ENCODE data around the gene ZNF519. TPM values are rescaled to one million over a fixed set of nuclear protein-coding genes. Genes with fewer than 3 reads are reported as not detected.
"Not testable (repeated sequence)": the region's sequence is repeated elsewhere in the genome, so short reads cannot be mapped to it uniquely, and the experiment has no call there.

The ZNF519 gene
- polyA plus RNA-seq, 2 donors: 1.8 to 4.7 TPM

GRCh38 chr18:14147935-14148865, 16.0 kb upstream of the ZNF519 start:
- H3K36me3 ChIP-seq (ENCODE audit: control insufficient read depth in 2 of 2, insufficient read depth in 2 of 2, low read length in 1 of 2); H3K4me3 ChIP-seq (ENCODE audit: low read depth in 1 of 2, low read length in 2 of 2); H3K4me1 ChIP-seq (ENCODE audit: control insufficient read depth in 2 of 2, insufficient read depth in 2 of 2, low read length in 1 of 2); H3K27me3 ChIP-seq (ENCODE audit: control insufficient read depth in 1 of 2, insufficient read depth in 2 of 2, low read length in 2 of 2); H3K9me3 ChIP-seq (ENCODE audit: control insufficient read depth in 2 of 2, insufficient read depth in 1 of 2, low read depth in 1 of 2, low read length in 1 of 2); H3K27ac ChIP-seq (ENCODE audit: low read depth in 2 of 2, low read length in 1 of 2): not testable (repeated sequence)
- 78 to 85% methylated on average over 20 to 24 of the region's 24 CpGs for WGBS, 2 donors

DNA sequence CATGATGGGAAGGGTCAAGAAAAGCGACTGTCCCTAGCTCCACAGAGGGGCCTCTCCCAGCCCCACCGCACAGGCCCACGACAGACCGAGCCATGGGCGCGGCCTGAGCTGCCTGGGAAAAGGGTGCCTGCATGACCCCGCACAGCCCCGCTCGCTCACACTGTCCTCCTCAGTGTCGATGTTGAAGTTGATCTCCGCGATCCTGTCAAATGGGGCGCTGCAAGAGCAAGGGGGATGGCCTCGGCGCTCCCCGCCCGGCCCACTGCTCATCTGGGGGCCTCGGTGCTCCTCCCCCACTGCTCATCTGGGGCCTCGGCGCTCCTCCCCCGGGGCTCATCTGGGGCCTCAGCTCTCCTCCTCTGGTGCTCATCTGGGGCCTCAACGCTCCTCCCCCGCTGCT, 14.5 kb upstream of the ZNF519 start:
- H3K27ac ChIP-seq (ENCODE audit: low read depth in 2 of 2, low read length in 1 of 2); H3K4me3 ChIP-seq (ENCODE audit: low read depth in 1 of 2, low read length in 2 of 2); H3K36me3 ChIP-seq (ENCODE audit: control insufficient read depth in 2 of 2, insufficient read depth in 2 of 2, low read length in 1 of 2); H3K4me1 ChIP-seq (ENCODE audit: control insufficient read depth in 2 of 2, insufficient read depth in 2 of 2, low read length in 1 of 2); H3K27me3 ChIP-seq (ENCODE audit: control insufficient read depth in 1 of 2, insufficient read depth in 2 of 2, low read length in 2 of 2); H3K9me3 ChIP-seq (ENCODE audit: control insufficient read depth in 2 of 2, insufficient read depth in 1 of 2, low read depth in 1 of 2, low read length in 1 of 2): not testable (repeated sequence)
- 86 to 87% methylated on average over 22 to 23 of the region's 23 CpGs for WGBS, 2 donors

DNA sequence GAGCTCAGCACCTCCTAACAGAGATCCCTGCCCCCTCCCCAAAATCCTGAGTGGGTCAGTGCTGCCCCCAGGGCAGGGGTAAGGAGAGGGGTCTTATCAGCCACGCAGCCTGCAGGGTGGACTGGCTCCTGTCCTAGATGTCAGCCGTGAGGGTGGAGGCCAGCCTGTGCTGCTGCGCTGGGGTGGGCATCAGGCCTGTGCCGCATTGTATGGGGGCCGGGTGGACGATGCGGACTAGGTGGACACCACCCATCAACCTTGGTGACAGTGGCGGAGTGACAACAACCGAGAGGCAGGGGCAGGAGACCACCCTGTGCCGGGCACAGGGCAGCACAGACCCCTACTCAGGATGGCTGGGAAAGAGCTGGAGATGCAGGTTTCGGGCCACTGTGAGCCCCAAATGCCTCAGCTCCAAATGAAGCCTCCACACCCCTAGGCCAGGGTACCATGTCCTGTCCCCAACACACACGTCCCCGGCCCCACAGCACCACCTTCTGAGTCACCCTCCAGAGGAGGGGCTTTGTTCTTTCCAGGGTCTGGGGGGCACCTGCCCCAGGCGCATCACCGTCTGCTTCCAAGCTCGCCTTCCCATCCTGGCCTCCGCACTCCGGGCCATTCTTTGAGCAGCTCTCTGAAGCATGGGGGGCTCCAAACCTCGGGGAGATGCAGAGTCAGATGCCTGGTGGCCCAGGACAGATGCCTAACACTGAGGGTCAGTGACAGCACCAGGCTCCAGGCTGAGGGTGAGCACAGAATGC, 13.5 kb upstream of the ZNF519 start:
- WGBS, 2 donors: 79 to 87% methylated on average over 19 of the region's 19 CpGs
- H3K4me1 ChIP-seq (ENCODE audit: control insufficient read depth in 2 of 2, insufficient read depth in 2 of 2, low read length in 1 of 2); H3K36me3 ChIP-seq (ENCODE audit: control insufficient read depth in 2 of 2, insufficient read depth in 2 of 2, low read length in 1 of 2); H3K27ac ChIP-seq (ENCODE audit: low read depth in 2 of 2, low read length in 1 of 2); H3K4me3 ChIP-seq (ENCODE audit: low read depth in 1 of 2, low read length in 2 of 2); H3K9me3 ChIP-seq (ENCODE audit: control insufficient read depth in 2 of 2, insufficient read depth in 1 of 2, low read depth in 1 of 2, low read length in 1 of 2); H3K27me3 ChIP-seq (ENCODE audit: control insufficient read depth in 1 of 2, insufficient read depth in 2 of 2, low read length in 2 of 2): not testable (repeated sequence)

DNA sequence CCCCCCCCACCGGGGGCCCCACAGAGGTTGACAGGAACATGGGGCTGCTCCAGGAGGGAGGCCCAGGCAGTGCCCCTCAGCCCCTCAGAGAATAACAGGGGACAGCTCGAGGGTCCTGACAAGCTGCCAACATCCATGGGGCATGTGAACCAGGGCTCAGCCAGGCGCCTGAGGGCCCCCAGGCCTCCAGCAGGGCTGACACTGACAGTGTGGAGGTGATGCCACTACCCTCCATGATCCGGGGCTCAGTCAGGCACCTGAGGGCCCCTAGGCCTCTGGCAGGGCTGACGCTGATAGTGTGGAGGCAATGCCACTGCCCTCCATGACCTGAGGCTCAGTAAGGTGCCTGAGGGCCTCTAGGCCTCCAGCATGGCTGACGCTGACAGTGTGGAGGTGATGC, 12.8 kb upstream of the ZNF519 start:
- H3K4me1 ChIP-seq (ENCODE audit: control insufficient read depth in 2 of 2, insufficient read depth in 2 of 2, low read length in 1 of 2); H3K27me3 ChIP-seq (ENCODE audit: control insufficient read depth in 1 of 2, insufficient read depth in 2 of 2, low read length in 2 of 2); H3K9me3 ChIP-seq (ENCODE audit: control insufficient read depth in 2 of 2, insufficient read depth in 1 of 2, low read depth in 1 of 2, low read length in 1 of 2); H3K4me3 ChIP-seq (ENCODE audit: low read depth in 1 of 2, low read length in 2 of 2); H3K27ac ChIP-seq (ENCODE audit: low read depth in 2 of 2, low read length in 1 of 2); H3K36me3 ChIP-seq (ENCODE audit: control insufficient read depth in 2 of 2, insufficient read depth in 2 of 2, low read length in 1 of 2): not testable (repeated sequence)
- WGBS, 2 donors: 79 to 85% methylated on average over 5 to 6 of the region's 6 CpGs

DNA sequence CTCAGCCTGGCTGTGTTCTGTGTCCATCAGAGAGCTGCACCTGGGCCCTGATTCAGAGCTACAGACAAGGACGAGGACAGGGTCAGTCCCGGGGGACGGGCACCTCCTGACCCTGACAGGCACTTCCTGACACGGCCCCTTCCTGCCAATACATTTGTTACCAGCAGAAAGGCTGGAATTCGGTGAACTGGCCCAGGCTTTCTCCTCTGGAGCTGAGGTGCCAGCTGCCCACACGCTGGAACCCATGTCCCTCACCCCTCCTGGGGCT, 12.3 kb upstream of the ZNF519 start:
- H3K27me3 ChIP-seq (ENCODE audit: control insufficient read depth in 1 of 2, insufficient read depth in 2 of 2, low read length in 2 of 2): no peaks in the 10 kb centered on the region
- no peaks in the 10 kb centered on the region for H3K9me3 ChIP-seq (ENCODE audit: control insufficient read depth in 2 of 2, insufficient read depth in 1 of 2, low read depth in 1 of 2, low read length in 1 of 2)
- no peaks in the 10 kb centered on the region for H3K36me3 ChIP-seq (ENCODE audit: control insufficient read depth in 2 of 2, insufficient read depth in 2 of 2, low read length in 1 of 2)
- no peak overlapping the region for H3K4me3 ChIP-seq (ENCODE audit: low read depth in 1 of 2, low read length in 2 of 2)
- H3K27ac ChIP-seq (ENCODE audit: low read depth in 2 of 2, low read length in 1 of 2): no peak overlapping the region
- 74 to 78% methylated on average over 6 of the region's 6 CpGs for WGBS, 2 donors
- no peaks in the 10 kb centered on the region for H3K4me1 ChIP-seq (ENCODE audit: control insufficient read depth in 2 of 2, insufficient read depth in 2 of 2, low read length in 1 of 2)

DNA sequence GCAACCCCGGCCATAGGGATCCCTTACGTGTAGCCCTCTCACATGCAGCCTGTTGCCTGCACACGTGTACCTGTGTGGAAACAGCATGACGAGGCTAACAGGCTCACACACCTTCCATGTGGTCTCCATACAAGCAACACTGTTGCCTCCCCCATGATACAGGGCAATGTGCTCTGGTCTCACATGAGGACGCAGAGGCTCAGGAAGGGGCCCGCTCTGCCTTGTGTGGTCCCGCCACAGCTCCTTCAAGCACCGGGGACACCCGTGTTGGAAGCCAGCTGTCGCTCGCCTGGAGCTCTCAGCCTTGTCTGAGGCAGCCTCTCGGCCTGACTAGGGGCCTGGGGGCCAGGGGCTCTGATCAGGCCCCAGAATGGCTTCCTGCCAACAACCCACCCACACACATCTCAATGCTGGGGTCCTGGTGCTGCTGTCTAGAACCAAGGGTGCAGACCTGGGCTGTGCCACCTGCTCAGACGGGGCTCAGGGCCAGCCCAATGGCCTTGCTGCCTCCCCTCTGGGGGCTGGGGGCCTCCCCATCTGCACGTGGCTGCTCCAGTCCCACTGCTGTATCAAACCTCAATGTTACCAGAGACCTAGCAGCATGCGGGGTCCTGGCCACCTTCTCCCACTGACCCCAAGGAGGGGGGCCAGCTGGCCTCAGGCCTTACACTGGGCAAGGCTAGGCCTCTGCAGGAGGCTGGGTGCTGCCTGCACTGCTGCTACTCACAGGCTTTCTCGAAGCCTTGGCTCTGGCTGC, 11.8 kb upstream of the ZNF519 start:
- not testable (repeated sequence) for H3K4me3 ChIP-seq (ENCODE audit: low read depth in 1 of 2, low read length in 2 of 2); H3K4me1 ChIP-seq (ENCODE audit: control insufficient read depth in 2 of 2, insufficient read depth in 2 of 2, low read length in 1 of 2); H3K36me3 ChIP-seq (ENCODE audit: control insufficient read depth in 2 of 2, insufficient read depth in 2 of 2, low read length in 1 of 2); H3K9me3 ChIP-seq (ENCODE audit: control insufficient read depth in 2 of 2, insufficient read depth in 1 of 2, low read depth in 1 of 2, low read length in 1 of 2); H3K27me3 ChIP-seq (ENCODE audit: control insufficient read depth in 1 of 2, insufficient read depth in 2 of 2, low read length in 2 of 2); H3K27ac ChIP-seq (ENCODE audit: low read depth in 2 of 2, low read length in 1 of 2)
- WGBS, 2 donors: 79 to 80% methylated on average over 9 to 16 of the region's 16 CpGs

- WGBS, 2 donors: 87 to 89% methylated on average over 15 of the region's 17 CpGs
- H3K9me3 ChIP-seq (ENCODE audit: control insufficient read depth in 2 of 2, insufficient read depth in 1 of 2, low read depth in 1 of 2, low read length in 1 of 2); H3K4me3 ChIP-seq (ENCODE audit: low read depth in 1 of 2, low read length in 2 of 2); H3K4me1 ChIP-seq (ENCODE audit: control insufficient read depth in 2 of 2, insufficient read depth in 2 of 2, low read length in 1 of 2); H3K27ac ChIP-seq (ENCODE audit: low read depth in 2 of 2, low read length in 1 of 2); H3K36me3 ChIP-seq (ENCODE audit: control insufficient read depth in 2 of 2, insufficient read depth in 2 of 2, low read length in 1 of 2); H3K27me3 ChIP-seq (ENCODE audit: control insufficient read depth in 1 of 2, insufficient read depth in 2 of 2, low read length in 2 of 2): not testable (repeated sequence)
Measured at GRCh38 chr18:14143396-14143795, 11.2 kb upstream of the ZNF519 start.

DNA sequence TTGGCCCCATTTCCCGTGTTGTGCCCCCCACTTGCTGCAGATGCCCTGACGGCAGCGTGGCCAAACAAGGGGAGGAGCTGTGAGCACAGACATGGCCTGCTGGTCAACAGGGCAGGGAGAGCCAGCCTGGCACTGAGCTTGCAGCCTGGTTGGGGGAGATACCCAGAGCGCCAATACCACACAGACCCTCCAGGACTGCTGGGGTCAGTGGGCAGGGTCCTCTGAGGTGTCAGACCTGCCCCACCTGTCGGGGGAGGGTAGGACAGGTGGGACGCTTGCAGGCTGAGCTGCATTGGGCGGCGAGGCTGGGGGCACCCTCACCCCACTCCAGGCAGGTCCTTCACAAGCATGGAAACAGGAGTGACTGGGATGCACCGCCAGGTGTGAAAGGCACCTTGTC, 9.9 kb upstream of the ZNF519 start:
- H3K4me3 ChIP-seq (ENCODE audit: low read depth in 1 of 2, low read length in 2 of 2); H3K4me1 ChIP-seq (ENCODE audit: control insufficient read depth in 2 of 2, insufficient read depth in 2 of 2, low read length in 1 of 2); H3K9me3 ChIP-seq (ENCODE audit: control insufficient read depth in 2 of 2, insufficient read depth in 1 of 2, low read depth in 1 of 2, low read length in 1 of 2); H3K27me3 ChIP-seq (ENCODE audit: control insufficient read depth in 1 of 2, insufficient read depth in 2 of 2, low read length in 2 of 2); H3K27ac ChIP-seq (ENCODE audit: low read depth in 2 of 2, low read length in 1 of 2); H3K36me3 ChIP-seq (ENCODE audit: control insufficient read depth in 2 of 2, insufficient read depth in 2 of 2, low read length in 1 of 2): not testable (repeated sequence)
- 85 to 88% methylated on average over 9 of the region's 9 CpGs for whole genome bisulfite sequencing, 2 donors

DNA sequence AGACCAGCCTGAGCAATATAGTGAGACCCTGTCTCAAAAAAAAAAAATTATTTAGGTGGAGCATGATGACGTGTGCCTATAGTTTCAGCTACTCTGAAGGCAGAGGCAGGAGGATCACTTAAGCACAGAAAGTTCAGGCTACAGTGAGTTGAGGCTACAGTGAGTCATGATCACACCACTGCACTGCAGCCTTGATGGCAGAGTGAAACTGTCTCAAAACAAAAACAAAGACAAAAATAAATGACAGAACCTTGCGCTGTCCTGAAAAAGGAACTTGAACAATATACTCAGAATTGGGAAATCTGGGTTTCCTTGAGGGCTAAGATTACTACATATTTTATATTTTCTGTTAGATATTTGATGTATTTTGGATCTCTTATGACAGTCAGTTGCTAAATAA, 7.3 kb upstream of the ZNF519 start:
- WGBS, 2 donors: 77 to 79% methylated on average over 2 of the region's 2 CpGs
- H3K4me1 ChIP-seq (ENCODE audit: control insufficient read depth in 2 of 2, insufficient read depth in 2 of 2, low read length in 1 of 2); H3K9me3 ChIP-seq (ENCODE audit: control insufficient read depth in 2 of 2, insufficient read depth in 1 of 2, low read depth in 1 of 2, low read length in 1 of 2); H3K27me3 ChIP-seq (ENCODE audit: control insufficient read depth in 1 of 2, insufficient read depth in 2 of 2, low read length in 2 of 2); H3K36me3 ChIP-seq (ENCODE audit: control insufficient read depth in 2 of 2, insufficient read depth in 2 of 2, low read length in 1 of 2); H3K27ac ChIP-seq (ENCODE audit: low read depth in 2 of 2, low read length in 1 of 2); H3K4me3 ChIP-seq (ENCODE audit: low read depth in 1 of 2, low read length in 2 of 2): not testable (repeated sequence)

Measured in esophagus (tissue), 2 donors.